ENCODE measurements around the gene AUNIP. TPM values are rescaled to one million over a fixed set of nuclear protein-coding genes. Genes with fewer than 3 reads are reported as not detected.

AUNIP gene
- total and polyA plus RNA-seq, 12 donors: 0.04 to 0.25 (median 0.21) TPM; not detected in 9

DNA sequence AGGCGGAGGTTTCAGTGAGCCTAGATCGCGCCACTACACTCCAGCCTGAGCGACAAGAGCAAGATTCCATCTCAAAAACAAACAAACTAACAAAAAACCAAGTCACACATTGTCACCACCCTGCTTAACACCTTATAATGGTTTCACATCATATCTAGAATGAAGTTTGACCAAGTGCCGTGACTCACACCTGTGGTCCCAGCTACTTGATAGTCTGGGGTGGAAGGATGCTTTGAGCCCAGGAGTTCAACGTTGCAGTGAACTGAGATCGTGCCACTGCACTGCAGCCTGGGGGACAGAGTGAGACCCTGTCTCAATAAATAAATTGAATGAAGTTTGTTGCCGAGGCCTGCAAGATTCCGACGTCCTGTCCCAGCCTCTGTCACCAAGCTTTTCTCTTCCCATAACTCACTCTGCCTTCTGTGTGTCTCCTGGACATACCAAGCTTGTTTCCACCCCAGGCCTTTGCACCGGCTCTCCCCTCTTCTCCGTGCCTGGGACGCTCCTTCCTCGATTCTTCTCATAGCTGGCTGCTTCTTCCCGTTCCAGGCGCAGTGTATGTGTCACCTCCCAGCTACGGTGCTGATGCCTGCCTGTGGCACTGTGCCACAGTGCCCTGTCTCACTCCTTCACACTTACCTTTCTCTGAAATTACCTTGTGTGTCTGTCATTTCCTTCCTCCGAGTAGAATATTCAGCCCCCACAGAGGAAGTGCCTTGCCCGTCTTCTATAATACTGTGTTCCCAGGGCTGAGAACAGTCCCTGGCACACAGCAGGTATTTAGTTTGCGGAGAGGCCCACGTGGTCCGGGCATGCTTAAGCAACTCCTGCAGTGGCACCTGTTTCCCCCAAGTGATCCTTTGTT lies 63.1 kb downstream of the AUNIP start:
- TF ChIP-seq, protein P1, sequence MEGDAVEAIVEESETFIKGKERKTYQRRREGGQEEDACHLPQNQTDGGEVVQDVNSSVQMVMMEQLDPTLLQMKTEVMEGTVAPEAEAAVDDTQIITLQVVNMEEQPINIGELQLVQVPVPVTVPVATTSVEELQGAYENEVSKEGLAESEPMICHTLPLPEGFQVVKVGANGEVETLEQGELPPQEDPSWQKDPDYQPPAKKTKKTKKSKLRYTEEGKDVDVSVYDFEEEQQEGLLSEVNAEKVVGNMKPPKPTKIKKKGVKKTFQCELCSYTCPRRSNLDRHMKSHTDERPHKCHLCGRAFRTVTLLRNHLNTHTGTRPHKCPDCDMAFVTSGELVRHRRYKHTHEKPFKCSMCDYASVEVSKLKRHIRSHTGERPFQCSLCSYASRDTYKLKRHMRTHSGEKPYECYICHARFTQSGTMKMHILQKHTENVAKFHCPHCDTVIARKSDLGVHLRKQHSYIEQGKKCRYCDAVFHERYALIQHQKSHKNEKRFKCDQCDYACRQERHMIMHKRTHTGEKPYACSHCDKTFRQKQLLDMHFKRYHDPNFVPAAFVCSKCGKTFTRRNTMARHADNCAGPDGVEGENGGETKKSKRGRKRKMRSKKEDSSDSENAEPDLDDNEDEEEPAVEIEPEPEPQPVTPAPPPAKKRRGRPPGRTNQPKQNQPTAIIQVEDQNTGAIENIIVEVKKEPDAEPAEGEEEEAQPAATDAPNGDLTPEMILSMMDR (IDR thresholded peaks at IDR 0.05): no peak
- H3K4me3 ChIP-seq: no peak overlapping the region
- 75 to 77% methylated on average over 22 of the region's 22 CpGs for WGBS, 2 donors
- no peaks in the 10 kb centered on the region for H3K36me3 ChIP-seq
- H3K27me3 ChIP-seq: no peaks in the 10 kb centered on the region
- intact Hi-C loops (cut with DNase I): loop anchor here (2.0 to 10.0 kb wide), 11 partner anchors 49 to 294 kb away; no protein-coding TSS in a partner anchor
- DNase-seq (no peak), ATAC-seq (peak in 3 of 8 donors; percentile 5 to 40 (median 23))
- peak overlapping the region in 7 of 10 donors; percentile 27 to 58 (median 41) for H3K27ac ChIP-seq
- peaks cover 15 to 55% (median 32%) of the 10 kb centered on the region in 9 donors for H3K4me1 ChIP-seq
- H3K9me3 ChIP-seq: no peaks in the 10 kb centered on the region

DNA sequence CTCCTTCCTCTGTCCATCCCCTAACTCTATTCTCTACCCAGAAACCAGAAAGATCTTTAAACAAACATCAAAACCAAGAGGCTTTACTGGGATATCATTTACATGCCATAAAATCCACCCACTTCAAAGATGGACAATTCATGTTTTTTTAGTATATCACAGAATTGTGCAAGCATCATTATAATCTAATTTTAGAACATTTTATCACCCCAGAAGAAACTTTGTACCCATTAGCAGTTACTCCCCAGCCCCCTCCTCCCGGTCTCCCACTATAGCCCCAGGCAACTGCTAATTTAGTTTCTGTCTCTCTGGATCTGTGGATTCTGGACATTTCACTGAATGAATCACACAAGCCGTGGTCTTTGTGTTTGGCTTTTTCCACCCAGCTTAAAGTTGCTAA lies 64.0 kb downstream of the AUNIP start:
- Histone ChIP-seq H3K4me3 (no peak overlapping the region), H3K36me3 (no peaks in the 10 kb centered on the region), H3K4me1 (peaks cover 10 to 48% (median 24%) of the 10 kb centered on the region in 9 donors), H3K27me3 (no peaks in the 10 kb centered on the region), H3K9me3 (no peaks in the 10 kb centered on the region), H3K27ac (no peak overlapping the region)
- ATAC-seq (no peak), DNase-seq (no peak)
- intact Hi-C loops (cut with DNase I): loop anchor here in 9 of 10 donors (5.0 to 10.0 kb wide), 9 partner anchors 48 to 293 kb away; no protein-coding TSS in a partner anchor
- TF ChIP-seq, protein P1 (IDR thresholded peaks at IDR 0.05): no peak
- WGBS, 2 donors: 90 to 95% methylated on average over 2 of the region's 2 CpGs

DNA sequence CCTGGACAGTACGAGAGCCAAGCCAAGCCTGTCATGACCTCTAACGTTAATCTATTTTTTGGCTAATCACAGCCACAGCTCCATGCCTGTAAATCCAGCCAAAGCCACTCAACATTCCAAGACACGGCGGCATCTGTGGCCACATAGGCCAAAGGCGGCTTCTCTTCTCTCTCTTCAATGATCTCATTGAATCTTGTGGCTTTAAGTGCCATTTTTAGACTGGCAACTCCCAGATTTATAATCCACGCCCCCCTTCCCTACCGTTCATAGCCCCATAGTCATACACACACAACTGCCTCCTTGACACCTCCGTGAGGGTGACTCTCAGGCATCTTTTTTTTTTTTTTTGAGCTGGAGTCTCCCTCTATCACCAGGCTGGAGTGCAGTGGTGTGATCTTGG lies 64.9 kb downstream of the AUNIP start:
- Histone ChIP-seq H3K4me3 (no peak overlapping the region), H3K27ac (peak overlapping the region in 2 of 10 donors; percentile 28 to 56), H3K4me1 (peaks cover 6 to 43% (median 20%) of the 10 kb centered on the region in 9 donors), H3K27me3 (no peaks in the 10 kb centered on the region), H3K36me3 (no peaks in the 10 kb centered on the region), H3K9me3 (no peaks in the 10 kb centered on the region)
- 40 to 43% methylated on average over 8 of the region's 8 CpGs for WGBS, 2 donors
- intact Hi-C loops (cut with DNase I): loop anchor here in 4 of 10 donors (10.0 kb wide), 3 partner anchors 50 to 100 kb away; no protein-coding TSS in a partner anchor
- TF ChIP-seq, protein P1 (IDR thresholded peaks at IDR 0.05): no peak
- ATAC-seq (no peak), DNase-seq (no peak)

DNA sequence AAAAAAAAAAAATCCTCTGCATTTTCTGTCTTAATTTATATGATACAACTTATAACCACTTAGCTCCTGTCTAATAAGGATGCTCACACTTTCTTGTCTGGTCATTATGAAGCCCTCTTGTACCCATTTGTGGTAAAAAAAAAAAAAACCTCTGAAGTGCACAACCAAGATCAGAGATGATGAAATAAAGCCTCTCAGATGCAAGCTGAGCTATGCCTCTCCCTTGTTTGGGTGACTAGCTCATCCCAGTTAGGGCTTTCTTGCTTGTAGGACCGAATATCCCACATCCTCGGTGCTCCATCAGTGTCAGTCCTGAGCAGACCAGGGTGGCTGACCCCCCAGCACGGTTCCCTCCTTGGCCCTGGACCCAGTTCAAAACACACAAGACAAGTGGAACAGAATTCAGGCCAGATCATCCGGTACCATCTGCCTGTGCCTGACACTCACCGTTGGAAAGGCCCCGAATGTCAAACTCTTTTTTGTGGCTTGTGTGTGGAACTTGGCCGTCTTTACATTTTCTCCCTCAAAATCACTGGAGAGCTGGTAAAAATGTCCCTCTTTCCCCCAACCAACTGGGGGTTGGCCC lies 65.6 kb downstream of the AUNIP start:
- H3K27me3 ChIP-seq: no peaks in the 10 kb centered on the region
- WGBS, 2 donors: 68 to 78% methylated on average over 7 of the region's 7 CpGs
- H3K36me3 ChIP-seq: no peaks in the 10 kb centered on the region
- H3K4me1 ChIP-seq: peaks cover 5 to 36% (median 17%) of the 10 kb centered on the region in 9 donors
- peak overlapping the region in 2 of 10 donors; percentile 28 to 56 for H3K27ac ChIP-seq
- no peak overlapping the region for H3K4me3 ChIP-seq
- intact Hi-C loops (cut with DNase I): loop anchor here in 4 of 10 donors (10.0 kb wide), 3 partner anchors 49 to 99 kb away; no protein-coding TSS in a partner anchor
- DNase-seq: no peak
- no peak for ATAC-seq
- TF ChIP-seq, protein P1 (IDR thresholded peaks at IDR 0.05): no peak
- H3K9me3 ChIP-seq: no peaks in the 10 kb centered on the region
